Activated naive CD4-positive, alpha-beta T cell treated with anti-CD3 and anti-CD28 coated beads, Interleukin-2, amount 10 ng/mL, durations not matched to agents 7 days and 5 days (primary cell): ENCODE data around the gene DCLRE1C.
"Not testable (repeated sequence)": the region's sequence is repeated elsewhere in the genome, so short reads cannot be mapped to it uniquely, and the experiment has no call there.

Source experiments
- CTCF ChIA-PET: fragments of 350-600 bp; sonication (Branson Sonifier 250); formaldehyde crosslinking; loops from one replicate; lab custom pipeline; 2021; ENCODE audit warnings: antibody characterized with exemption; lab: Charles Lee
- DNase-seq: peaks from one replicate; pipeline ENCODE4 v3.0.0-alpha.2; 2020
- H3K27ac Mint-ChIP-seq: one replicate; pipeline ENCODE4 v1.8.0; 2021; ENCODE audit warnings: mild to moderate bottlenecking, moderate library complexity, mixed read lengths
- H3K27me3 Mint-ChIP-seq: one replicate; pipeline ENCODE4 v1.8.0; 2021; ENCODE audit warnings: mild to moderate bottlenecking, mixed read lengths
- H3K36me3 Mint-ChIP-seq: one replicate; pipeline ENCODE4 v1.8.0; 2021; ENCODE audit warnings: mixed read lengths
- H3K4me1 Mint-ChIP-seq: one replicate; pipeline ENCODE4 v1.8.0; 2021; ENCODE audit warnings: mixed read lengths
- H3K4me3 Mint-ChIP-seq: one replicate; pipeline ENCODE4 v1.8.0; 2021; ENCODE audit warnings: mild to moderate bottlenecking, moderate library complexity, mixed read lengths
- H3K9me3 Mint-ChIP-seq: one replicate; pipeline ENCODE4 v1.8.0; 2021; ENCODE audit warnings: mixed read lengths

Gene DCLRE1C

GRCh38 chr10:14959221-14960057 lies 5.5 kb upstream of the DCLRE1C start, which contains the start of gene MEIG1:
TSS of gene MEIG1 (plus strand) at chr10:14959388. CDS start at chr10:14966469, 7,081 bp downstream.
- Mint-ChIP-seq H3K4me3 (peak within 1 kb of the TSS; percentile 85), H3K27me3 (no peaks in the 10 kb centered on the region), H3K9me3 (no peaks in the 10 kb centered on the region), H3K36me3 (peaks cover 3% of the 10 kb centered on the region), H3K4me1 (peaks cover 50% of the 10 kb centered on the region), H3K27ac (peak within 1 kb of the TSS; percentile 98)
- CTCF ChIA-PET, result interaction anchor here (1.2 to 1.3 kb wide), 2 partner anchors 13 to 147 kb away, joined by 3 to 4 read pairs; no protein-coding TSS in a partner anchor
- DNase-seq, result peak; percentile 92

- Mint-ChIP-seq H3K9me3 (no peaks in the 10 kb centered on the region), H3K27ac (peak overlapping the region; percentile 98), H3K27me3 (no peaks in the 10 kb centered on the region), H3K4me1 (peaks cover 52% of the 10 kb centered on the region), H3K4me3 (peak overlapping the region; percentile 85), H3K36me3 (peaks cover 3% of the 10 kb centered on the region)
- no peak for DNase-seq
- CTCF ChIA-PET, result interaction anchor here (1.2 kb wide), 1 partner anchor 13 kb away, joined by 4 read pairs; no protein-coding TSS in a partner anchor
Measured at GRCh38 chr10:14958872-14959220, 5.0 kb upstream of the DCLRE1C start.

- H3K4me1 Mint-ChIP-seq, result peaks cover 68% of the 10 kb centered on the region
- CTCF ChIA-PET, result interaction anchor here (1.2 kb wide), 1 partner anchor 17 kb away, joined by 4 read pairs; no protein-coding TSS in a partner anchor
- DNase-seq, result no peak
- no peaks in the 10 kb centered on the region for H3K27me3 Mint-ChIP-seq
- H3K4me3 Mint-ChIP-seq, result peak overlapping the region; percentile 80
- H3K36me3 Mint-ChIP-seq, result peaks cover 30% of the 10 kb centered on the region
- no peaks in the 10 kb centered on the region for H3K9me3 Mint-ChIP-seq
- peak overlapping the region; percentile 97 for H3K27ac Mint-ChIP-seq
Measured at GRCh38 chr10:14954934-14955333, 1.0 kb upstream of the DCLRE1C start.

GRCh38 chr10:14953424-14954000 lies 384 bp downstream of the DCLRE1C start:
- peak overlapping the region; percentile 80 for H3K4me3 Mint-ChIP-seq
- H3K27ac Mint-ChIP-seq, result peak overlapping the region; percentile 97
- H3K4me1 Mint-ChIP-seq, result peaks cover 73% of the 10 kb centered on the region
- H3K9me3 Mint-ChIP-seq, result no peaks in the 10 kb centered on the region
- CTCF ChIA-PET, result interaction anchor here (0.8 to 1.6 kb wide), 6 partner anchors 9 to 153 kb away, joined by 3 to 4 read pairs (median 4); no protein-coding TSS in a partner anchor
- no peak for DNase-seq
- peaks cover 40% of the 10 kb centered on the region for H3K36me3 Mint-ChIP-seq
- no peaks in the 10 kb centered on the region for H3K27me3 Mint-ChIP-seq

GRCh38 chr10:14952851-14953423 lies 959 bp downstream of the DCLRE1C start:
- no peaks in the 10 kb centered on the region for H3K27me3 Mint-ChIP-seq
- H3K4me1 Mint-ChIP-seq, result peaks cover 72% of the 10 kb centered on the region
- peaks cover 45% of the 10 kb centered on the region for H3K36me3 Mint-ChIP-seq
- CTCF ChIA-PET, result interaction anchor here (0.8 to 1.6 kb wide), 5 partner anchors 8 to 154 kb away, joined by 3 to 4 read pairs (median 3); no protein-coding TSS in a partner anchor
- H3K27ac Mint-ChIP-seq, result peak overlapping the region; percentile 97
- peak overlapping the region; percentile 80 for H3K4me3 Mint-ChIP-seq
- no peaks in the 10 kb centered on the region for H3K9me3 Mint-ChIP-seq
- DNase-seq, result no peak

- H3K27me3 Mint-ChIP-seq, result no peaks in the 10 kb centered on the region
- CTCF ChIA-PET, result no interaction called here
- no peaks in the 10 kb centered on the region for H3K9me3 Mint-ChIP-seq
- H3K36me3 Mint-ChIP-seq, result peaks cover 66% of the 10 kb centered on the region
- H3K4me1 Mint-ChIP-seq, result peaks cover 52% of the 10 kb centered on the region
- DNase-seq, result no peak
- H3K4me3 Mint-ChIP-seq, result no peak overlapping the region
- H3K27ac Mint-ChIP-seq, result no peak overlapping the region
Measured at GRCh38 chr10:14949291-14949690, 4.6 kb downstream of the DCLRE1C start.

- Mint-ChIP-seq H3K4me3 (no peak overlapping the region), H3K36me3 (peaks cover 69% of the 10 kb centered on the region), H3K27me3 (no peaks in the 10 kb centered on the region), H3K9me3 (no peaks in the 10 kb centered on the region), H3K27ac (no peak overlapping the region), H3K4me1 (peaks cover 55% of the 10 kb centered on the region)
- no peak for DNase-seq
- CTCF ChIA-PET, result no interaction called here
Measured at GRCh38 chr10:14947268-14947667, 6.6 kb downstream of the DCLRE1C start.

GRCh38 chr10:14945108-14945507 lies 8.8 kb downstream of the DCLRE1C start:
- CTCF ChIA-PET, result interaction anchor here (1.5 kb wide), 1 partner anchor 8 kb away, joined by 4 read pairs; the partner anchor contains the start of gene DCLRE1C
- Mint-ChIP-seq H3K4me1 (peaks cover 44% of the 10 kb centered on the region), H3K27me3 (no peaks in the 10 kb centered on the region), H3K4me3 (no peak overlapping the region), H3K27ac (no peak overlapping the region), H3K9me3 (no peaks in the 10 kb centered on the region), H3K36me3 (peaks cover 59% of the 10 kb centered on the region)
- DNase-seq, result no peak

GRCh38 chr10:14942950-14943338 lies 11.0 kb downstream of the DCLRE1C start:
- H3K9me3 Mint-ChIP-seq, H3K27me3 Mint-ChIP-seq, DNase-seq, CTCF ChIA-PET, H3K4me3 Mint-ChIP-seq: not testable (repeated sequence)
- Mint-ChIP-seq H3K27ac (peak overlapping the region; percentile 14), H3K4me1 (peaks cover 38% of the 10 kb centered on the region), H3K36me3 (peaks cover 56% of the 10 kb centered on the region)

- H3K27me3 Mint-ChIP-seq, DNase-seq, H3K9me3 Mint-ChIP-seq, H3K4me3 Mint-ChIP-seq, CTCF ChIA-PET: not testable (repeated sequence)
- Mint-ChIP-seq H3K36me3 (peaks cover 55% of the 10 kb centered on the region), H3K27ac (peak overlapping the region; percentile 68), H3K4me1 (peaks cover 38% of the 10 kb centered on the region)
Measured at GRCh38 chr10:14942147-14942949, 11.5 kb downstream of the DCLRE1C start.

- Mint-ChIP-seq H3K36me3 (peaks cover 46% of the 10 kb centered on the region), H3K4me1 (peaks cover 29% of the 10 kb centered on the region)
- CTCF ChIA-PET, H3K27me3 Mint-ChIP-seq, DNase-seq, H3K9me3 Mint-ChIP-seq, H3K4me3 Mint-ChIP-seq, H3K27ac Mint-ChIP-seq: not testable (repeated sequence)
Measured at GRCh38 chr10:14938971-14939370, 14.9 kb downstream of the DCLRE1C start.

- no peak overlapping the region for H3K4me3 Mint-ChIP-seq
- H3K4me1 Mint-ChIP-seq, result peaks cover 9% of the 10 kb centered on the region
- H3K36me3 Mint-ChIP-seq, result peaks cover 48% of the 10 kb centered on the region
- CTCF ChIA-PET, result interaction anchor here (1.2 kb wide), 1 partner anchor 33 kb away, joined by 4 read pairs; no protein-coding TSS in a partner anchor
- H3K27ac Mint-ChIP-seq, result no peak overlapping the region
- DNase-seq, result no peak
- H3K27me3 Mint-ChIP-seq, result no peaks in the 10 kb centered on the region
- H3K9me3 Mint-ChIP-seq, result no peaks in the 10 kb centered on the region
Measured at GRCh38 chr10:14936584-14936983, 17.3 kb downstream of the DCLRE1C start.

GRCh38 chr10:14930610-14931009 lies 23.3 kb downstream of the DCLRE1C start:
- H3K9me3 Mint-ChIP-seq, result no peaks in the 10 kb centered on the region
- no peaks in the 10 kb centered on the region for H3K27me3 Mint-ChIP-seq
- no peaks in the 10 kb centered on the region for H3K4me1 Mint-ChIP-seq
- no peak for DNase-seq
- peaks cover 60% of the 10 kb centered on the region for H3K36me3 Mint-ChIP-seq
- CTCF ChIA-PET, result interaction anchor here (0.6 to 0.8 kb wide), 2 partner anchors 20 to 389 kb away, joined by 3 read pairs; no protein-coding TSS in a partner anchor
- no peak overlapping the region for H3K27ac Mint-ChIP-seq
- no peak overlapping the region for H3K4me3 Mint-ChIP-seq
